Central memory CD8-positive, alpha-beta T cell (primary cell): ENCODE measurements around the gene HPRT1.
A peak's percentile ranks its signal among the peaks of the same experiment; 100 is the strongest.
"Not testable (repeated sequence)": the region's sequence is repeated elsewhere in the genome, so short reads cannot be mapped to it uniquely, and the experiment has no call there.

ENCODE experiments used
- ATAC-seq: fragments of 150-1000 bp; cut with Tn5 transposase; replicated peaks from 2 replicates; pipeline ENCODE4 v1.10.0; 2022; ENCODE audit warnings: mild to moderate bottlenecking, moderate FRiP score, moderate number of reproducible peaks; ENCODE audit not compliant: poor library complexity, severe bottlenecking; ENCODE audit errors: extremely low read depth
- DNase-seq, 2 donors: peaks; one replicate each; pipeline ENCODE4 v3.0.0; 2021; ENCODE audit warnings: low spot score in 2 of 2
- H3K27ac Mint-ChIP-seq: one replicate; pipeline ENCODE4 v1.8.0; 2022; ENCODE audit warnings: low read depth, mild to moderate bottlenecking, moderate library complexity, mixed read lengths
- H3K27me3 Mint-ChIP-seq: one replicate; pipeline ENCODE4 v1.8.0; 2022; ENCODE audit warnings: mixed read lengths
- H3K36me3 Mint-ChIP-seq: one replicate; pipeline ENCODE4 v1.8.0; 2022; ENCODE audit warnings: mild to moderate bottlenecking, moderate library complexity, mixed read lengths; ENCODE audit not compliant: insufficient read depth
- H3K4me1 Mint-ChIP-seq: one replicate; pipeline ENCODE4 v1.8.0; 2022; ENCODE audit warnings: mixed read lengths
- H3K4me3 Mint-ChIP-seq: one replicate; pipeline ENCODE4 v1.8.0; 2022; ENCODE audit warnings: mild to moderate bottlenecking, moderate library complexity, mixed read lengths
- H3K9me3 Mint-ChIP-seq: one replicate; pipeline ENCODE4 v1.8.0; 2022; ENCODE audit warnings: mixed read lengths

HPRT1 gene

DNA sequence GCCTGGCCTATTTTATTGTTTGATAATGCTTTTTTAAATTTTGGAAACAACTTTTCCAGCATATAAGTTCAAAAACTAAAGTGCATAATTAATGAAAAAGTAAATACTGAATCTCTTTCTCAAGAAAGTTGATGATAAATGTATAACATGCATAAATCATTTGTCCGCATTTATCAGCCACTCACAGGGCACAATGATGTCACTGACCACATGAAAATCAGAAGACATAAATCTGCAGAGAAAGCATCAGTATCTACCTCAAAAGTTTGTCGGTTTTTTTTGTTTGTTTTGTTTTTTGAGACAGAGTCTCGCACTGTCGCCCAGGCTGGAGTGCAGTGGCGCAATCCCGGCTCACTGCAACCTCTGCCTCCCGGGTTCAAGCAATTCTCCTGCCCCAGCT, 5.5 kb upstream of the HPRT1 start:
- no peak for ATAC-seq
- no peaks in the 10 kb centered on the region for H3K9me3 Mint-ChIP-seq
- no peaks in the 10 kb centered on the region for H3K36me3 Mint-ChIP-seq

GRCh38 chrX:134457708-134458107, 2.3 kb upstream of the HPRT1 start:
- Mint-ChIP-seq H3K36me3 (peaks cover 4% of the 10 kb centered on the region), H3K27ac (no peak overlapping the region)

More for the DNA sequence above, 5.5 kb upstream of the HPRT1 start:
- Mint-ChIP-seq H3K4me3 (no peak overlapping the region), H3K4me1 (no peaks in the 10 kb centered on the region), H3K27me3 (no peaks in the 10 kb centered on the region), H3K27ac (no peak overlapping the region)
- no peak for DNase-seq

GRCh38 chrX:134459683-134460004, 321 bp upstream of the HPRT1 start:
- Mint-ChIP-seq H3K4me1 (peaks cover 6% of the 10 kb centered on the region), H3K4me3 (peak overlapping the region; percentile 83), H3K9me3 (no peaks in the 10 kb centered on the region), H3K36me3 (peaks cover 4% of the 10 kb centered on the region), H3K27ac (peak overlapping the region; percentile 85), H3K27me3 (no peaks in the 10 kb centered on the region)
- peak in 1 of 2 donors; percentile 12 for DNase-seq
- no peak for ATAC-seq

More at GRCh38 chrX:134457708-134458107, 2.3 kb upstream of the HPRT1 start:
- ATAC-seq (no peak), DNase-seq (no peak)
- H3K4me1 Mint-ChIP-seq: peaks cover 6% of the 10 kb centered on the region
- no peaks in the 10 kb centered on the region for H3K9me3 Mint-ChIP-seq
- H3K4me3 Mint-ChIP-seq: no peak overlapping the region
- no peaks in the 10 kb centered on the region for H3K27me3 Mint-ChIP-seq

- Mint-ChIP-seq H3K9me3 (no peaks in the 10 kb centered on the region), H3K27ac (no peak overlapping the region), H3K27me3 (no peaks in the 10 kb centered on the region), H3K36me3 (peaks cover 4% of the 10 kb centered on the region), H3K4me1 (peaks cover 6% of the 10 kb centered on the region), H3K4me3 (peak overlapping the region; percentile 83)
- ATAC-seq (no peak), DNase-seq (no peak)
Observed at GRCh38 chrX:134460862-134461220, 876 bp downstream of the HPRT1 start.

GRCh38 chrX:134461437-134461836, 1.5 kb downstream of the HPRT1 start:
- Mint-ChIP-seq H3K9me3 (no peaks in the 10 kb centered on the region), H3K27me3 (no peaks in the 10 kb centered on the region), H3K4me3 (peak overlapping the region; percentile 83), H3K4me1 (peaks cover 6% of the 10 kb centered on the region), H3K36me3 (peaks cover 4% of the 10 kb centered on the region), H3K27ac (no peak overlapping the region)
- no peak for ATAC-seq
- no peak for DNase-seq

DNA sequence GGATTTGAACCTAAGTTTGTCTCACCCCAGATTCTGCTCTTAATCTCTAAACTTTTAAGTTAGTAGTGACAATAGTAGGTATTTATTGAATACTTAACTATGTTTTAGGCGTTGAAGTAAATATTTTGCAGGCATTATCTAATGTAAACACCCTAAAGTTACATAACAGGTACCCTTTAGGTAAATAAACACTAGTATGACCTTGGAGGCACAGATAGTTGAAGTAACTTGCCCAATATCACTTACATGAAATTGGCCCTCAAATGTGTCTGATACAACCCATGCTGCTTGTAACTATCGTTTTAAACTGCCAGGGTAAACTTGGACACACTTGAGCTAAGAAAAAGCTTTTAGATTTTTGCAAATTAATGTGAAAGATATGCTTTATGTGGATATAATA, 3.0 kb downstream of the HPRT1 start:
- ATAC-seq (no peak), DNase-seq (no peak)
- H3K9me3 Mint-ChIP-seq: no peaks in the 10 kb centered on the region
- no peaks in the 10 kb centered on the region for H3K27me3 Mint-ChIP-seq
- peaks cover 4% of the 10 kb centered on the region for H3K36me3 Mint-ChIP-seq
- H3K4me3 Mint-ChIP-seq: no peak overlapping the region
- peaks cover 6% of the 10 kb centered on the region for H3K4me1 Mint-ChIP-seq
- H3K27ac Mint-ChIP-seq: no peak overlapping the region

GRCh38 chrX:134464453-134464852, 4.5 kb downstream of the HPRT1 start:
- H3K9me3 Mint-ChIP-seq, H3K4me1 Mint-ChIP-seq, H3K4me3 Mint-ChIP-seq, ATAC-seq, H3K36me3 Mint-ChIP-seq, H3K27me3 Mint-ChIP-seq, DNase-seq, H3K27ac Mint-ChIP-seq: not testable (repeated sequence)

GRCh38 chrX:134469486-134469885, 9.5 kb downstream of the HPRT1 start:
- ATAC-seq (no peak), DNase-seq (no peak)
- Mint-ChIP-seq H3K27me3 (no peaks in the 10 kb centered on the region), H3K4me1 (no peaks in the 10 kb centered on the region), H3K9me3 (no peaks in the 10 kb centered on the region), H3K27ac (no peak overlapping the region), H3K4me3 (no peak overlapping the region), H3K36me3 (peaks cover 4% of the 10 kb centered on the region)

GRCh38 chrX:134470013-134470412, 10.0 kb downstream of the HPRT1 start:
- no peak for ATAC-seq
- Mint-ChIP-seq H3K27me3 (no peaks in the 10 kb centered on the region), H3K27ac (no peak overlapping the region)

GRCh38 chrX:134472041-134472440, 12.1 kb downstream of the HPRT1 start:
- DNase-seq (no peak), ATAC-seq (no peak)
- Mint-ChIP-seq H3K27ac (no peak overlapping the region), H3K9me3 (no peaks in the 10 kb centered on the region), H3K27me3 (no peaks in the 10 kb centered on the region), H3K36me3 (peaks cover 6% of the 10 kb centered on the region), H3K4me3 (no peak overlapping the region), H3K4me1 (no peaks in the 10 kb centered on the region)

More at GRCh38 chrX:134470013-134470412, 10.0 kb downstream of the HPRT1 start:
- Mint-ChIP-seq H3K9me3 (no peaks in the 10 kb centered on the region), H3K4me3 (no peak overlapping the region), H3K36me3 (peaks cover 4% of the 10 kb centered on the region), H3K4me1 (no peaks in the 10 kb centered on the region)
- DNase-seq: no peak

DNA sequence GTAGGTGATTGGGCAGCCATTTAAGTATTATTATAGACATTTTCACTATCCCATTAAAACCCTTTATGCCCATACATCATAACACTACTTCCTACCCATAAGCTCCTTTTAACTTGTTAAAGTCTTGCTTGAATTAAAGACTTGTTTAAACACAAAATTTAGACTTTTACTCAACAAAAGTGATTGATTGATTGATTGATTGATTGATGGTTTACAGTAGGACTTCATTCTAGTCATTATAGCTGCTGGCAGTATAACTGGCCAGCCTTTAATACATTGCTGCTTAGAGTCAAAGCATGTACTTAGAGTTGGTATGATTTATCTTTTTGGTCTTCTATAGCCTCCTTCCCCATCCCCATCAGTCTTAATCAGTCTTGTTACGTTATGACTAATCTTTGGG, 16.3 kb downstream of the HPRT1 start:
- DNase-seq (no peak), ATAC-seq (no peak)
- H3K36me3 Mint-ChIP-seq: peaks cover 6% of the 10 kb centered on the region
- H3K27ac Mint-ChIP-seq: no peak overlapping the region
- H3K4me1 Mint-ChIP-seq: no peaks in the 10 kb centered on the region
- no peak overlapping the region for H3K4me3 Mint-ChIP-seq
- H3K9me3 Mint-ChIP-seq: no peaks in the 10 kb centered on the region
- no peaks in the 10 kb centered on the region for H3K27me3 Mint-ChIP-seq

- DNase-seq (no peak), ATAC-seq (no peak)
- Mint-ChIP-seq H3K4me3 (no peak overlapping the region), H3K4me1 (no peaks in the 10 kb centered on the region), H3K27ac (no peak overlapping the region), H3K9me3 (no peaks in the 10 kb centered on the region), H3K36me3 (peaks cover 8% of the 10 kb centered on the region), H3K27me3 (no peaks in the 10 kb centered on the region)
Observed at GRCh38 chrX:134478374-134478773, 18.4 kb downstream of the HPRT1 start.

DNA sequence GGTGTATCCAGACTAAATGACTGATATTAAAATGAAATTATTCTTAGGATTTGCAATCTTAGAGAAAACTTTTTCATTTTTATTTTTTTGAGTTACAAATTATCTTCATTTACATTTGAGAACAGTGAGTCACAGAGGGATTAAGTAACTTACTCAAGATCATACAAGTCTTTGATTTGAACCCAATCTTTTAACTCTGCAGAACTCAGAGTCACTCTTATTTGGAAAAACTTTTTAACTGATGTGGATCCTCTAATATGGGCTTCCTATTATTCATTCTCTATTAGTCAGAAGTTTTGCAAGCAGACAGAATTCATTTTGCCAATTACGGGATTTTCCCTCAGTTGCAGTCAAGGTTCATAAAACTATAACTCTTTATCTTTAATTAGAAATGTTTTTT, 20.1 kb downstream of the HPRT1 start:
- H3K27ac Mint-ChIP-seq: no peak overlapping the region
- peaks cover 4% of the 10 kb centered on the region for H3K36me3 Mint-ChIP-seq
- no peaks in the 10 kb centered on the region for H3K9me3 Mint-ChIP-seq
- no peaks in the 10 kb centered on the region for H3K4me1 Mint-ChIP-seq
- H3K4me3 Mint-ChIP-seq: no peak overlapping the region
- no peaks in the 10 kb centered on the region for H3K27me3 Mint-ChIP-seq
- no peak for DNase-seq
- no peak for ATAC-seq

DNA sequence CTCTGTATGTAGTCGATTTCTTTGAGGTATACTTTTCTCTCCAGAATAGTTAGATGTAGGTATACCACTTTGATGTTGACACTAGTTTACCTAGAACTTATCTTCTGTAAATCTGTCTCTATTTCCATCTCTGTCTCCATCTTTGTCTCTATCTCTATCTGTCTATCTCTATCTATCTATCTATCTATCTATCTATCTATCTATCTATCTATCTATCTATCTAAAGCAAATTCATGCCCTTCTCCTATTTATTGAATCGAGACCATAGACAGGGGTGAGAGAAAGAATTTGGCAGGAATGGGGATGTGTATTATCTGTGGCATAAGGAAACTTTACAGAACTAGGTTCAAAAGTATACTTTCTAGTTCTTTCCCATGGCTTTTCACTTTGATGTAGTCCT, 21.4 kb downstream of the HPRT1 start:
- ATAC-seq (no peak), DNase-seq (no peak)
- H3K36me3 Mint-ChIP-seq: peaks cover 3% of the 10 kb centered on the region
- H3K27ac Mint-ChIP-seq: peak overlapping the region; percentile 48
- no peaks in the 10 kb centered on the region for H3K9me3 Mint-ChIP-seq
- H3K4me1 Mint-ChIP-seq: no peaks in the 10 kb centered on the region
- H3K27me3 Mint-ChIP-seq: no peaks in the 10 kb centered on the region
- no peak overlapping the region for H3K4me3 Mint-ChIP-seq
